HEK293T (cell line): ENCODE results near the gene KIDINS220.

Experiments
- CTCF ChIA-PET: fragments of 350-600 bp; formaldehyde crosslinking; extraction: SDS; loops from one replicate; lab custom pipeline; 2021; ENCODE audit warnings: antibody characterized with exemption, inconsistent platforms; lab: Yijun Ruan, JAX
- POLR2A ChIA-PET: fragments of 350-600 bp; formaldehyde crosslinking; extraction: SDS; loops from one replicate; lab custom pipeline; 2020; ENCODE audit warnings: antibody characterized with exemption, inconsistent platforms; lab: Yijun Ruan, JAX
- DNase-seq: peaks from one replicate; pipeline ENCODE4 v3.0.0; 2012; ENCODE audit warnings: mixed read lengths; ENCODE audit errors: extremely low spot score
- ARNT ChIP-seq: fragments of 450-650 bp; IDR thresholded peaks from 2 replicates; pipeline ENCODE4 v1.6.1; 2017; ENCODE audit warnings: mild to moderate bottlenecking
- BHLHE40 ChIP-seq: fragments of 450-650 bp; IDR thresholded peaks from 2 replicates; pipeline ENCODE4 v1.6.1; 2016; ENCODE audit warnings: mild to moderate bottlenecking, moderate library complexity, borderline replicate concordance
- CTBP1 ChIP-seq: fragments of 450-650 bp; IDR thresholded peaks from 2 replicates; pipeline ENCODE4 v1.6.1; 2016; ENCODE audit warnings: borderline replicate concordance
- ELF4 ChIP-seq: fragments of 450-650 bp; IDR thresholded peaks from 2 replicates; pipeline ENCODE4 v1.6.1; 2017; ENCODE audit warnings: antibody characterized with exemption
- FOXA1 ChIP-seq: fragments of 450-650 bp; IDR thresholded peaks from 2 replicates; pipeline ENCODE4 v1.6.1; 2016; ENCODE audit warnings: mild to moderate bottlenecking
- FOXK2 ChIP-seq: fragments of 450-650 bp; IDR thresholded peaks from 2 replicates; pipeline ENCODE4 v1.6.1; 2016; ENCODE audit warnings: mild to moderate bottlenecking
- FOXM1 ChIP-seq: fragments of 450-650 bp; IDR thresholded peaks from 2 replicates; pipeline ENCODE4 v1.6.1; 2017; ENCODE audit warnings: mild to moderate bottlenecking, borderline replicate concordance
- HDGF ChIP-seq: fragments of 450-650 bp; IDR thresholded peaks from 2 replicates; pipeline ENCODE4 v1.6.1; 2017; ENCODE audit warnings: antibody characterized with exemption, borderline replicate concordance
- L3MBTL2 ChIP-seq: fragments of 450-650 bp; conservative IDR thresholded peaks from 2 replicates; pipeline ENCODE4 v1.6.1; 2016; ENCODE audit warnings: mild to moderate bottlenecking
- LEF1 ChIP-seq: fragments of 450-650 bp; IDR thresholded peaks from 2 replicates; pipeline ENCODE4 v1.6.1; 2017; ENCODE audit warnings: mild to moderate bottlenecking, borderline replicate concordance
- NFRKB ChIP-seq: fragments of 450-650 bp; IDR thresholded peaks from 2 replicates; pipeline ENCODE4 v1.6.1; 2016; ENCODE audit warnings: mild to moderate bottlenecking, moderate library complexity
- SP1 ChIP-seq: fragments of 450-650 bp; IDR thresholded peaks from 2 replicates; pipeline ENCODE4 v1.6.1; 2017
- SUZ12 ChIP-seq: fragments of 450-650 bp; IDR thresholded peaks from 2 replicates; pipeline ENCODE4 v1.6.1; 2016; ENCODE audit warnings: mild to moderate bottlenecking
- TARDBP ChIP-seq: fragments of 450-650 bp; IDR thresholded peaks from 2 replicates; pipeline ENCODE4 v1.6.1; 2016
- ZNF384 ChIP-seq: fragments of 450-650 bp; IDR thresholded peaks from 2 replicates; pipeline ENCODE4 v1.6.1; 2016
- TF ChIP-seq, protein P1 (sequence below): fragments of 450-650 bp; IDR thresholded peaks from 2 replicates; pipeline ENCODE4 v1.6.1; 2016

Gene KIDINS220

DNA sequence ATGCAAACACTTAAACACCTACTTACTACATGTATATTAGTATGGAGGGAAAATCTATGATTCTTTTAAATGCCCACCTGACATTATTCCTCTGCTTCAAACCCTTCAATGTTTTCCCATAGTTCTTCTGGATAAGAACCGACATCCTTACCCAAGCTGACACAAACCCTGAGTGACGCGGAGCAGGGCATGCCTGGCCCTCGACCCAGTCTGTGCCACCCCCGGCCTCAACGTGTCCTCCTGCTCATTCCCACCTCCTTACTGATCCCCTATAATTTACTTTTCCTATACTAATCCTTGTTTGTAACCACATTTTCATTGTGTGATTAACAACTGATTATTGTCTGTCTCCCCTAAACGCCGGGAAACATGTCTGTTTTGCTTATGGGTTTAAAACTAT lies 17.5 kb downstream of the KIDINS220 start:
- CTCF ChIA-PET, result no interaction called here
- POLR2A ChIA-PET, result no interaction called here

DNA sequence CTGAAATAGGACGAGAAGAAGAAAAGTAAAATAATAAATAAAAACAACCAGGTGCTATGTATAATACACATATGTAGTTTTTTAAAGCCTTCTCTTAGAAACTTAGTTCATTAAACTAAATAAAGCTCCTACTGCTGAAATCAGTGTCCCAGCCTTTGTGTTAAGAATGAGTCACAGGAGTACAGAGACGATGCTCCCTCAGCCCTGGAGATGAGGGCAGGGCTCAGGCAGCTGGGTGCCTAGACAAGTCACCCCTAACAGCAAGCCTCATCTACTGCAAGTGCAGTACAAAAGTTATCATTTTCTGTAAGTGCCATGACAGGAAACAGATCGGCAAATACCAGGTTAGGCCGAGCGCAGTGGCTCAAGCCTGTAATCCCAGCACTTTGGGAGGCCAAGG lies 18.2 kb downstream of the KIDINS220 start:
- POLR2A ChIA-PET, result no interaction called here
- no peak for TF ChIP-seq SUZ12
- no peak for TF ChIP-seq TARDBP
- no peak for TF ChIP-seq CTBP1
- TF ChIP-seq SP1, result no peak
- TF ChIP-seq, protein P1, sequence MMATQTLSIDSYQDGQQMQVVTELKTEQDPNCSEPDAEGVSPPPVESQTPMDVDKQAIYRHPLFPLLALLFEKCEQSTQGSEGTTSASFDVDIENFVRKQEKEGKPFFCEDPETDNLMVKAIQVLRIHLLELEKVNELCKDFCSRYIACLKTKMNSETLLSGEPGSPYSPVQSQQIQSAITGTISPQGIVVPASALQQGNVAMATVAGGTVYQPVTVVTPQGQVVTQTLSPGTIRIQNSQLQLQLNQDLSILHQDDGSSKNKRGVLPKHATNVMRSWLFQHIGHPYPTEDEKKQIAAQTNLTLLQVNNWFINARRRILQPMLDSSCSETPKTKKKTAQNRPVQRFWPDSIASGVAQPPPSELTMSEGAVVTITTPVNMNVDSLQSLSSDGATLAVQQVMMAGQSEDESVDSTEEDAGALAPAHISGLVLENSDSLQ, result no peak
- TF ChIP-seq HDGF, result no peak
- no peak for TF ChIP-seq ARNT
- no peak for TF ChIP-seq L3MBTL2
- TF ChIP-seq ZNF384, result no peak
- no peak for TF ChIP-seq FOXK2
- no peak for TF ChIP-seq BHLHE40
- no peak for TF ChIP-seq ELF4
- no peak for DNase-seq

More for the DNA sequence above, 17.5 kb downstream of the KIDINS220 start:
- TF ChIP-seq ELF4 (no peak), CTBP1 (no peak), BHLHE40 (no peak), NFRKB (no peak), SUZ12 (no peak), TARDBP (no peak), ARNT (no peak), ZNF384 (no peak), L3MBTL2 (no peak), LEF1 (no peak), HDGF (no peak), FOXM1 (no peak), FOXA1 (no peak), SP1 (no peak), FOXK2 (no peak)
- TF ChIP-seq, protein P1, result no peak
- no peak for DNase-seq

DNA sequence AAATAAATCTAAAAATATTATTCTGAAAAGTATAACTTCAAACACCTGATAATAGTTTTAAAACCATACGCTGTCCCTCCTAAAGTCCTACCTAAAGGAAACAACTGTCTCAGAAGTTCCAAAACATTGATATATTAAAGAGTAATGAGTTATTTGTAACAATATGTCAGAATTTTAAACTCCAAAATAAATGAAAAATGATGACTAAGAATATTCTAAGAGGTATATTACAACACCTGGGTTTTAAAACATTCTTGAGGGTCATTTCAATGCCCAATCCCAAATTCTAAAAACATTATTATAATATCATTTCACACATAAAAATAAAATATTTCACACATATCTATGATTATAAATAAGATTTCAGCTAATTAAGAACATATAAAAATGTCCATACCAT lies 20.2 kb downstream of the KIDINS220 start:
- CTCF ChIA-PET, result interaction anchor here (0.6 kb wide), 1 partner anchor 270 kb away, joined by 3 read pairs; no protein-coding TSS in a partner anchor
- DNase-seq, result no peak
- TF ChIP-seq FOXA1 (no peak), ELF4 (no peak), ARNT (no peak), HDGF (no peak), L3MBTL2 (no peak), LEF1 (no peak), CTBP1 (no peak), TARDBP (no peak), SUZ12 (no peak), FOXM1 (no peak), BHLHE40 (no peak), ZNF384 (no peak), SP1 (no peak), FOXK2 (no peak), NFRKB (no peak)
- TF ChIP-seq, protein P1, result no peak
- POLR2A ChIA-PET, result no interaction called here

More for the DNA sequence above, 18.2 kb downstream of the KIDINS220 start:
- CTCF ChIA-PET, result no interaction called here

DNA sequence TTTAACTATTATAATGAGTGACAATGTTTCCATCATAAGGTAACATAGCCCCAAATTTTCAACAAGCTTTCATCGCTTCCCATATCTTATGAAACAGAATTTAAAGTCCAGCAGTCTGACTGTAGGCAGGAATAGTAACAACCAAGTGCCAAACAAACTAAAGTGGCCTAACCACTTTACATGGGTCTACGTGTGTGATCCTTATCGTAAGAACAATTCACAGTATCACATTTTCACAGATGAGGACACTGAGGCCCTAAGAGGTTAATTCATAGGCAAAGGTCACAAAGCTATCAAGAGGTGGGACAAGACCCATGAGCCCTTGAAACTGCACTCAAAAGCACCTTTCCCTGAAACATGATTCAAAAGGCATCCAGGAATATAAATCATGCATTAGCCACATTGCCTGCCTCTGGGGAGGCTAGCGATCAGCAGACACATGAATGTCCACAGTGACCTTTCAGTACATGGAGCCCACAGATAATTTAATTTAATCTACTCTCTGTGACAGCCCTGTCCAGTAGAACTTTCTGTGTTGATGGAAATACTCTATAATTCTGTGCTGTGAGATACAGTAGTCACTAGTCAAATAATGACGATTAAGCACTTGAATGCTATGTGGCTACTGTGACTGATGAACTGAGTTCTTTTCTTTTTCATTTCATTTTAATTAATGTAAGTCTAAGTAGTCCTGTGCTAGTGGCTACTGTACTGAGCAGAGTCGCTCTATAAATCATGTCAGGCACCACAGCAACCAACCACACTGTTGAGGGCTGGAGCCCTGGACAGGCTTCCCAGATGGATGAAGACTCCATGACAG lies 30.3 kb downstream of the KIDINS220 start:
- POLR2A ChIA-PET, result no interaction called here

More for the DNA sequence above, 30.3 kb downstream of the KIDINS220 start:
- no peak for TF ChIP-seq FOXM1
- TF ChIP-seq, protein P1, result no peak
- no peak for TF ChIP-seq FOXK2
- no peak for TF ChIP-seq LEF1
- no peak for TF ChIP-seq ARNT
- TF ChIP-seq BHLHE40, result no peak
- no peak for TF ChIP-seq TARDBP
- no peak for TF ChIP-seq SP1
- DNase-seq, result no peak
- CTCF ChIA-PET, result interaction anchor here (0.6 kb wide), 1 partner anchor 387 kb away, joined by 5 read pairs; no protein-coding TSS in a partner anchor
